ENCODE results near the gene SLC12A7. TPM values are rescaled to one million over a fixed set of nuclear protein-coding genes. Genes with fewer than 3 reads are reported as not detected.

SLC12A7 gene
- total RNA-seq, 1 donor = 3.4 TPM

DNA sequence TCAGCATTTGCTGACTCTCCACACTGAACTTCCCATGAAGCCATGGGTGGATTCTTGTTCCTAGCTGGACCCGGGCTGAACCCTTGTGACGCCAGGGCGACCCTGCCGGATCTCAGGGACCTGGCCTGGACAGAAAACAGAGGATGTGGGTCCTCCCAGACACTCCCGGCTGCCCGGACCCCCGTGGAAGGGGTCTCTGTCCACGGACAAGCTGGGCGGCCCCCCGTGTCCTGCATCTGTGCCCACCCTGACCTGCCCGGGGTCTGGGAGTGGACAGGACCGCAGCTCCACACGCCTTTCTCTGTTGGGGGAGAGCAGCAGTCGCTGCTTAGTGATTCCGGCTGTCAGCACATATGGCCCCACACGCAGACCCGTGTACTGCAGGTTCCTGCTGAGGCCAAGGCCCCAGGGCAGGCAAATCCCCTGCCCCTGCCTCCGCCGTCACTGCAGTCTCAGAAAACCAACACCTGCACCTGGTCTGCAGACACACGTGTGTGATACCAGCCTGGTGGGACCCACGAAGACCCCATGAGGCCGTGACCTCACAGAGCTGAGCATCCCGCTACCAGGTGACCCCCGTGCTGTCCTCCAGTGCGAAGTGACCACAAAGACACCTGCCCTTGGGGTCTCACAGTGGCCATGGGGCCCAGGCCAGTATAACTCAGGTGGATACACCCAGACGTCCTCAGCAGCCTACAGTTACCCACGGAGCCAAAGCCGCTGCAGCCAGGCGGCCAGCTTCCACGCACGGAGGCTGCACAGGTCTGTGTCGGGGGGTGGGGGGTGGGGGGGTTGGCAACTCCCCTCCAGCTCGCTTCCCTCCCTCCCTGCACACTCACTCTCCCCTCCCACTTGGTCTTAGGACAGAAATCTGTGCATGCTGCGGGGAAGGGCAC, 52.6 kb downstream of the SLC12A7 start:
- no peak for DNase-seq (ENCODE audit: low read depth)
- TF ChIP-seq, protein P1, sequence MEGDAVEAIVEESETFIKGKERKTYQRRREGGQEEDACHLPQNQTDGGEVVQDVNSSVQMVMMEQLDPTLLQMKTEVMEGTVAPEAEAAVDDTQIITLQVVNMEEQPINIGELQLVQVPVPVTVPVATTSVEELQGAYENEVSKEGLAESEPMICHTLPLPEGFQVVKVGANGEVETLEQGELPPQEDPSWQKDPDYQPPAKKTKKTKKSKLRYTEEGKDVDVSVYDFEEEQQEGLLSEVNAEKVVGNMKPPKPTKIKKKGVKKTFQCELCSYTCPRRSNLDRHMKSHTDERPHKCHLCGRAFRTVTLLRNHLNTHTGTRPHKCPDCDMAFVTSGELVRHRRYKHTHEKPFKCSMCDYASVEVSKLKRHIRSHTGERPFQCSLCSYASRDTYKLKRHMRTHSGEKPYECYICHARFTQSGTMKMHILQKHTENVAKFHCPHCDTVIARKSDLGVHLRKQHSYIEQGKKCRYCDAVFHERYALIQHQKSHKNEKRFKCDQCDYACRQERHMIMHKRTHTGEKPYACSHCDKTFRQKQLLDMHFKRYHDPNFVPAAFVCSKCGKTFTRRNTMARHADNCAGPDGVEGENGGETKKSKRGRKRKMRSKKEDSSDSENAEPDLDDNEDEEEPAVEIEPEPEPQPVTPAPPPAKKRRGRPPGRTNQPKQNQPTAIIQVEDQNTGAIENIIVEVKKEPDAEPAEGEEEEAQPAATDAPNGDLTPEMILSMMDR (IDR thresholded peaks at IDR 0.05; ENCODE audit: insufficient read depth, low read length) = no peak
- H3K4me3 ChIP-seq (ENCODE audit: low read depth, low read length) = no peak overlapping the region

DNA sequence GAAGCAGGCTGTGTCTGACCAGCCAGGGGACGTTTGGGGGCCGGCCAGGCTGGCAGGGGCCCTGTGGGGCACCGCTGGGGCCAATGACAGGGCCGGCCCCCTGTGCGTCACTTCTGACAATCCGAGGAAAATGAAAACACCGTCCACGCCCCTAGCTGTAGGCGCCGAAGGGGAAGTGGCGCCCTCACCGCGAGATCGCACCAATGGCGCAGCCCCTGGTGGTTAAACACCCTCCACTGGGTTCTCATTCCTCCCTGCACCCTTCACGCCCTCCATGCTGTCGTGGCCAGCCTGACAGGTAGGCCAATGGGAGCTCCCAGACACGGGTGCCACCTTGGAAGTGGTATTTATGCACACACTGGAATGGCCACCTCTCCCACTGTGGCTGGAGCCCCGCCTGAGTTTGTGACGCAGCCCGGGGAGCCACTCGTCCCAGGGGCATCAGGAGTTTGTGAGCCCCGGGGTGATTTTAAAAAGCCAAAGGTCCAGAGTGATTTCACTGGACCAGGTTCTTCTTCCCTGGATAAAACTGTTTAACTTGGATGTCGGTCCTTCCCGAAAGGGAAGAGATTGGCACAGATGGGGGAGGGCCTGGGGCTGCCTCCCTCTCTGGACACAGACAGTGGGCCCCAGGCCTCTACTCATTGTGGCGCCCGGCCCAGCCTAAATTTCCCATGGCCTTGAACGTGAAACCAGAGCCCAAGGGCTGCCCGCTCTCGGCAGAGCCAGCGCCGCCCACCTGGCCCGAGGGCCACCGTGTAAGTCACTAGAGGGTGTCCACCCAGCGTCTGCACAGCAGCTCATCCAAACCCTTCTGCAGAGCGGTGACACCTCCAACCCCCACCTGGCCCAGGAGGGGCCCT, 53.5 kb downstream of the SLC12A7 start:
- TF ChIP-seq, protein P1 (IDR thresholded peaks at IDR 0.05; ENCODE audit: insufficient read depth, low read length) = no peak
- no peak overlapping the region for H3K4me3 ChIP-seq (ENCODE audit: low read depth, low read length)
- no peak for DNase-seq (ENCODE audit: low read depth)

DNA sequence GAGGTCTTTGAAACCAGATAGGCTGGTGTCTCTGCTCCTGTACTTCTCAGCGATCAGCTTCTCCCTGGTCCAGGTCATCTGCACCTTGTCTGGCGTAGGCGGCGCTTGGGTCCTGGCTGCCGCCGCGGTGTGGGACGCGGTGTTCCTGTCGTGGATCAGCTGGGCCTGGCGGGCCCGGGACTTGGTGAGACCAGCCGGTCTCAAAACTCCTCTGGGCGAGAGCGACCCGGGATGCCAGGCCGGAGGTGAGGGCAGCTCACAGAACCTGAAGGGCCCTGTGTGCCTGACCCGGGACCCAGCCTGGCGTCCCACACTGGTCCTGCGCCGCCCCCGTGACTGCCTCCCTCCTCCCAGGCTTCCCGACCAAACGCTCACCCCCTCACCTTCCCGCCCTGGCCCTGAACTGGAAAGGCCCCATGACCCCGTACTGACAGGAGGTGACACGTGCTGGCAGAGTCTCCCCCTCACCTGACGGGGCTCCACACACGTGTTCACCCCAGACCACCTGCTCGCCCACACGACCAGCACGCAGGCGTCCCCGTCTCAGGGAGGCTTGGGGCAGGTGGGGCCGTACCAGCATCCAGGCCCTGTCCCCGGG, 54.3 kb downstream of the SLC12A7 start:
- no peak for DNase-seq (ENCODE audit: low read depth)
- TF ChIP-seq, protein P1 (IDR thresholded peaks at IDR 0.05; ENCODE audit: insufficient read depth, low read length) = no peak
- no peak overlapping the region for H3K4me3 ChIP-seq (ENCODE audit: low read depth, low read length)

DNA sequence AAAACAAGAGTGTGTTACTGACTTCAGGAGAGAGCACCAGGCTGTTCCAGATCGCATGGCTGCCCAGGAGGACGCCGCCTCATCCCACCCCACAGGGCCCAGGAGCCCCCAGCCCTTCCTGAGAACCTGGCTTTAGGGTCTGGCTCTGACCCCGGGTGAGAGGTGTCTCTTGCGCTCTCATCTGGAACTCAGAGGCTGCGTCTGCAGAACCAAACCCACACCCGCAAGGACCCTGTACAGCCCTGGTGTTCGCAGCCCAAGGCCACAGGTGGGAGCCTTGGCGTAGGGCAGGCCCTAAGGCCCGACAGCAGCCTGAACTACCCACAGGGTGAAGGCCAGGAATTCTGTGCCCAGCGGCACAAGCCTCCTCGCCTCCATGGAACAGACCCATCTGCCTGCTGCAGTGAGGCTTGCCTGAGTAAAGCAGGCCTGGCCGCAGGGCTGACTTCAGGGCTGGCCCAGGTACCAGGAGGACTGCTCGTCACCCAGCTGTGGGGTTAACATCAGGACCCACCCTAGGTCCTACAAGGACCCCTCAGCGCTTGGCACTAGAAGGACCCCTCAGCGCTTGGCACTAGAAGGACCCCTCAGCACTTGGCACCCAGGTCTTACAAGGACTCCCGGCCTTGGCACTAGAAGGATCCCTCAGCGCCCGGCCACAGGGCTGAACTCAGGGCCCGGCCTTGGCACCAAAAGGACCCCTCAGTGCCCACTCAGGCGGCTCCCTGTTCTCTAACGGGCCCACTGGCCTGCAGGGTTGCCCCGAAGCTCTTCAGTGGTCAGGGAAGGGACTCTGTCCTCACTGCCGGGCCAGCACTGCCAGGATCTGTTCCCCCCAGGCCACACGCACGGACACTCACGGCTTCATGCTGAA, 55.0 kb downstream of the SLC12A7 start:
- DNase-seq (ENCODE audit: low read depth) = no peak
- TF ChIP-seq, protein P1 (IDR thresholded peaks at IDR 0.05; ENCODE audit: insufficient read depth, low read length) = no peak
- no peak overlapping the region for H3K4me3 ChIP-seq (ENCODE audit: low read depth, low read length)

DNA sequence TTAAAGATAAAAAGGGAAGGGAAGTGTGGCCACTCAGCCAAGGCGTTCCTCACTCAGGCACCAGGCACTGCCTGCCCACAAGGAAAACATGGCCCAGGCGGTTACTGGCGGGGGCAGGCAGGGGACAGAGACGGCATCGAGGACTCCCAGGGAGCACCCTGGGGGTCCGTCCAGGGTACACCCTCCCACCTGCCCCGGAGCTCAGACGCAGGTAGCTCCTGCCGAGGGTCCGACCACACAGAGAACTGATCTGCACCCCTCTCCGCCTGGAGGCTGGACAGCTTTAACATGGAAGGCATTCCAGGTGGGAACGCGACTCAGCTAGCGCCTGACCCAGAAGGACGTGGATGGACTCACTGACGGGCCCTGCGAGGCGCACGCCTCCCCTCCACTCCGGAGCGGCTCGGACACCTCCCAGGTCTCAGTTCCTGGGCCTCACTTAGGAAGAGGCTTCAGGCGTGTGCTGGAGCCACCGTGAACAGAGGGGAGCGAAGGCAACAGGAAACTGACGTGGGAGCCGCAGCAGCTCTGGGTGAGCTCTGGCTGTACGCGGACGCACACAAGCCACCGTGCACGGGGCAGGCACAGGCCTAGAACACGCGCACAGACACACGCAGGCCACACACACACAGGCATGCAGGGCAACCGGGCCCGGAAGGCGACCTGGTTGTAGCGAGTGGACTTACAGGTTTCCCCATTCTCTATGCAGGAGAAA, 55.8 kb downstream of the SLC12A7 start:
- H3K4me3 ChIP-seq (ENCODE audit: low read depth, low read length) = no peak overlapping the region
- TF ChIP-seq, protein P1 (IDR thresholded peaks at IDR 0.05; ENCODE audit: insufficient read depth, low read length) = no peak
- DNase-seq (ENCODE audit: low read depth) = no peak

All from fibroblast of the aortic adventitia (primary cell).